Adipocyte (in vitro differentiated cells): ENCODE measurements around the gene HTR1D.

ENCODE experiments used
- DNase-seq: peaks from one replicate; pipeline ENCODE4 v3.0.0-alpha.2; 2015; ENCODE audit warnings: low read depth
- H3K27me3 ChIP-seq: replicated peaks from 2 replicates; pipeline ENCODE4 v1.7.0; 2013; ENCODE audit warnings: mild to moderate bottlenecking, low read length, moderate library complexity; ENCODE audit not compliant: control insufficient read depth, insufficient read depth
- H3K36me3 ChIP-seq: 2 replicates; pipeline ENCODE4 v1.7.0; 2013; ENCODE audit warnings: low read length, mild to moderate bottlenecking, moderate library complexity; ENCODE audit not compliant: control insufficient read depth, insufficient read depth, severe bottlenecking
- H3K4me1 ChIP-seq: 2 replicates; pipeline ENCODE4 v1.7.0; 2013; ENCODE audit warnings: mild to moderate bottlenecking, low read length, moderate library complexity; ENCODE audit not compliant: control insufficient read depth, insufficient read depth
- H3K4me3 ChIP-seq: 2 replicates; pipeline ENCODE4 v1.7.0; 2013; ENCODE audit warnings: mild to moderate bottlenecking, low read length, moderate library complexity
- H3K9ac ChIP-seq: 2 replicates; pipeline ENCODE4 v1.7.0; 2013; ENCODE audit warnings: mild to moderate bottlenecking, low read length, moderate library complexity
- H3K9me3 ChIP-seq: 2 replicates; pipeline ENCODE4 v1.7.0; 2013; ENCODE audit warnings: mild to moderate bottlenecking, low read length, moderate library complexity; ENCODE audit not compliant: control insufficient read depth

HTR1D gene

DNA sequence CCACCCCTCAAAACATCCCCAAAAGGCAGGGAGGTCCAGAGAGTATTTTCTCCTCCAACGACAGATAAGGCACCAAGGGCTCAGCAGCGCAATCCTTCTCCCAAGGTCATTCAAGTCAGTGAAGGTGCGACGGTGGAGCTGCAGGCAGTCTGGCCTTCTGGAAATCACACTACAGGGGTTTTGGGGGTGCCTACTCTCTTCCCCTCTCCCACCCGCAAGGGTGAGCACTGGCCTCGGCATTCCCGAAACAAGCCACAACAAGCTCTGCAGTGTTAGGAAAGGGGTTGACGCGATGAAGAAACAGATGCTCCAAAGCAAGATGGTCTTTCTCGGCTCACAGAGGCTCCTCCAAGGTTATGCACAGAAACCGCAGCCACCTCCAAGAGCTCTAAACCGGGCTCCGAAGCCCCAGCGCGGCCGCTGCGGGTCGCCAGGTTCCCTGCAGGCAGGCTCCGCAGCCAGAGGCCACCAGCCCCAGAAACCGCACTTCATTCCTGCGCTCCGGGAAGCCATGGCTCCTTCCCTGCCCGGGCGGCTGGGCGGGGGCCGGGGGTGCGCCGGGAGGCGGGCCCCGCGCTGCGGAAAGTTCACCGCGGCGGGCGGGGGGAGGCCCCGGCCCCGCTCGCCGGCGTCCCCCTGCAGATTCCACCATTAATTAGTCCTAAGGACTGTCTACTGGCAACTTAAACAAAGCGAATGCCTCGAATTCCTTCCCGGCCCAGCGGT, 49.8 kb downstream of the HTR1D start:
- no peaks in the 10 kb centered on the region for H3K9me3 ChIP-seq
- no peaks in the 10 kb centered on the region for H3K27me3 ChIP-seq
- H3K4me1 ChIP-seq, result peaks cover 51% of the 10 kb centered on the region
- H3K36me3 ChIP-seq, result no peaks in the 10 kb centered on the region
- H3K4me3 ChIP-seq, result peak overlapping the region; percentile 89
- H3K9ac ChIP-seq, result peak overlapping the region; percentile 83
- DNase-seq, result peak; percentile 84

GRCh38 chr1:23166854-23167253, 50.4 kb downstream of the HTR1D start:
- no peaks in the 10 kb centered on the region for H3K27me3 ChIP-seq
- DNase-seq, result peak; percentile 42
- no peaks in the 10 kb centered on the region for H3K36me3 ChIP-seq
- no peaks in the 10 kb centered on the region for H3K9me3 ChIP-seq
- H3K4me1 ChIP-seq, result peaks cover 51% of the 10 kb centered on the region
- peak overlapping the region; percentile 83 for H3K9ac ChIP-seq
- H3K4me3 ChIP-seq, result peak overlapping the region; percentile 89

GRCh38 chr1:23163395-23163794, 53.9 kb downstream of the HTR1D start:
- Histone ChIP-seq H3K9ac (no peak overlapping the region), H3K27me3 (no peaks in the 10 kb centered on the region), H3K36me3 (no peaks in the 10 kb centered on the region), H3K9me3 (no peaks in the 10 kb centered on the region), H3K4me1 (peaks cover 33% of the 10 kb centered on the region), H3K4me3 (peak overlapping the region; percentile 47)
- DNase-seq, result peak; percentile 38

DNA sequence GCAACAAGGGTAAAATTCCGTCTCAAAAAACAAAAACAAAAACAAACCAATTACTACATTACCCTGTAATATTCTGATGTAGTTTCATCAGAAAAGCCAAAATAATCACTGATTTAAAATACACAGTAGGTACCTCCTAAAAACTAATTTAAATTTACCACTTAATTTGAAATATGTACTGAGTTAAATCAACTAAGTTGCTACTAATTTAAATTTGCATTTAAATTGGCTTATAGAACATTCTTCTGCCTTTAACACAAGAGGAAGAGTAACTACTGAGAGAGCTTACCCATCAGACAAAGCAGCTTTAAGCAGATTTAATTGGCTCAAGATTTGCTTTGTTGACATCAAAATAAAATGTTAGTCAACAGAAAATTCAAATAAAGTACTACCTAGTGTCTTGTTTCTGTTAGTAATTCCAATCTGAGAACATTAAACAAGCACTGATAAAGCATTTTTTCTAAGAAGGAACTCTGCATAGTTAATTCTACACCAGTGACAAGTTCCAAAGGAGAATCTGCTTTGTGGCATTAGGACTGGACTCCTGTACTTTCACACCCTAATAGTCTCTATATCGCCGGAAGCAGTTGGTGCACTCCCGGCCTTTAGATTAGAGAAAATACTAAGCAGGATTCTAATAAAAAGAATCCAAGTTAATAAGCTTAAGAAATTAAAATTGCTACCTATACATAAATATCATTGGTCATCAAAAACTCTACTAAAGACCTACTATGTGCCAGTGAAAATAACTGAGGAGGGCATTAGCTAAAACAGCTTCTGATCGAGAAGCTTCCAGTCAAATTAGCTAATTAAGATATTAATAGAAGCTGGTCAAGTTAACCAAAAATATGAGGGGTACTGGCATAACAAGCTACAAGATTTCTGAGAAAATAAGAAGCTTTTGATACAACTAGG, 57.1 kb downstream of the HTR1D start:
- Histone ChIP-seq H3K27me3 (no peaks in the 10 kb centered on the region), H3K9ac (no peak overlapping the region), H3K9me3 (no peaks in the 10 kb centered on the region), H3K4me1 (peaks cover 15% of the 10 kb centered on the region), H3K4me3 (no peak overlapping the region), H3K36me3 (no peaks in the 10 kb centered on the region)
- no peak for DNase-seq

GRCh38 chr1:23156940-23157339, 60.4 kb downstream of the HTR1D start:
- Histone ChIP-seq H3K4me3 (no peak overlapping the region), H3K36me3 (no peaks in the 10 kb centered on the region), H3K9ac (no peak overlapping the region), H3K9me3 (no peaks in the 10 kb centered on the region), H3K4me1 (no peaks in the 10 kb centered on the region), H3K27me3 (no peaks in the 10 kb centered on the region)
- DNase-seq, result no peak

DNA sequence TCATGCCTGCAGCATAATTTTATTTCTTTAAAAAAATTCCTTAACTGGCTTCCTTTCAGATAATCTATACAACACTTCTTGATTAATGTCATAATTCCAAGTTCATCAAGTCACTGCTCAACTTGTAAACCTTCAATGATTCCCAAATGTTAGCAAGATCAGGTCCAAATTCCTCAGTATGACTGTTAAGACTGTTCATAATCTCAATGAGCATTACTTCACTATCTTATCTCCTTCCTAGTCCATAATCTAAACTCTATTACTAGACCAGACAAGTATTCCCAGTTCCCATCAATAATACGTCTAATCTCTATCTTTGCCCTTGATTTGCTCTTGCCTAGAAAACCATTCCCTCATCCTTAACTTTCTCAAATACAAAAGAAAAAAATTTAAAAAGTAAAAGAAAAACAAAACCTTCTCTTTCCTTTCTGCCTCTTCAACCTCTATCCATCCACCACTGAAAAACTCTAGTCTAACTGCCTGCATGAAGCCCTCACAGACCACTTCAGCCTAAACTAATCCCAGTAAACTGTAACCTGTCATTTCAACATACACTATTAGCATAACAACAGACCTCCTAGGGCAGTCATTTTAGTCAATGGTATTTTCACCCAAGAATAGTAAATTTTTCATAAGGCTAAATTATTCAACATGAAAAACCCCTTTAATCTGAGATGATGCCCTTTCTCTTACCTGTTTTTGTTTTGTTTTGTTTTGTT, 64.2 kb downstream of the HTR1D start:
- no peak overlapping the region for H3K4me3 ChIP-seq
- no peak overlapping the region for H3K9ac ChIP-seq
- no peaks in the 10 kb centered on the region for H3K36me3 ChIP-seq
- no peak for DNase-seq
- H3K9me3 ChIP-seq, result no peaks in the 10 kb centered on the region
- peaks cover 13% of the 10 kb centered on the region for H3K4me1 ChIP-seq
- no peaks in the 10 kb centered on the region for H3K27me3 ChIP-seq

- H3K9me3 ChIP-seq, result no peaks in the 10 kb centered on the region
- no peaks in the 10 kb centered on the region for H3K27me3 ChIP-seq
- no peak overlapping the region for H3K4me3 ChIP-seq
- H3K4me1 ChIP-seq, result peaks cover 18% of the 10 kb centered on the region
- no peaks in the 10 kb centered on the region for H3K36me3 ChIP-seq
- no peak for DNase-seq
- H3K9ac ChIP-seq, result no peak overlapping the region
Observed at GRCh38 chr1:23150742-23151141, 66.6 kb downstream of the HTR1D start.

DNA sequence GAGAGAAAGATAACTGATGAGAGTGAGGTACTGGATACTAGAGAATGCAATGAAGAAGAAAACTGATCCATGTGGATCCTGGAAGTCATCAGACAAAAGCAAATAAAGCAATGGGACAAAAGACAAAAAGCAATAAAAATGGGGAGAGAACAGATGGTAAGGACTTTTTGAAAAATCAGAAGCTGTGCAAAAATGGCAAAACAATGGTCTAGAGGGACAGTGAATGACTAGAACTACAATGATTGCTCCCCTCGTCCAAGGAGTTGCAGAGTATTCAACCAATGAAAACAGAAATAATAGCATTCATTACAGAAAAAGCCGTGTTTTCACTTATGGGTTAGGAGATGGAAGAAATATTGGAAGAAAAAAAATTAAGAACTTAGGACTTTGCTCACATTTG, 67.2 kb downstream of the HTR1D start:
- peaks cover 18% of the 10 kb centered on the region for H3K4me1 ChIP-seq
- DNase-seq, result no peak

GRCh38 chr1:23149114-23149513, 68.2 kb downstream of the HTR1D start:
- no peaks in the 10 kb centered on the region for H3K27me3 ChIP-seq
- H3K4me3 ChIP-seq, result no peak overlapping the region
- H3K4me1 ChIP-seq, result peaks cover 18% of the 10 kb centered on the region
- H3K9me3 ChIP-seq, result no peaks in the 10 kb centered on the region
- no peaks in the 10 kb centered on the region for H3K36me3 ChIP-seq
- H3K9ac ChIP-seq, result no peak overlapping the region
- DNase-seq, result peak; percentile 24

More for the DNA sequence above, 67.2 kb downstream of the HTR1D start:
- H3K4me3 ChIP-seq, result no peak overlapping the region
- no peaks in the 10 kb centered on the region for H3K36me3 ChIP-seq
- no peaks in the 10 kb centered on the region for H3K27me3 ChIP-seq
- no peaks in the 10 kb centered on the region for H3K9me3 ChIP-seq
- H3K9ac ChIP-seq, result no peak overlapping the region

- Histone ChIP-seq H3K9me3 (no peaks in the 10 kb centered on the region), H3K4me3 (no peak overlapping the region), H3K9ac (no peak overlapping the region), H3K27me3 (no peaks in the 10 kb centered on the region), H3K36me3 (no peaks in the 10 kb centered on the region), H3K4me1 (peaks cover 18% of the 10 kb centered on the region)
- peak; percentile 29 for DNase-seq
Observed at GRCh38 chr1:23148084-23148483, 69.2 kb downstream of the HTR1D start.
